HG03175 (cell line): ENCODE data around the gene DNAJC5.
"Not testable (repeated sequence)": the region's sequence is repeated elsewhere in the genome, so short reads cannot be mapped to it uniquely, and the experiment has no call there.

ENCODE experiments used
- ATAC-seq: cut with Tn5 transposase; IDR thresholded peaks from one replicate; pipeline ENCODE4 v1.9.1; 2021; ENCODE audit warnings: mild to moderate bottlenecking, moderate library complexity; ENCODE audit not compliant: unreplicated experiment

Gene DNAJC5

GRCh38 chr20:63903796-63904561, 9.1 kb downstream of the DNAJC5 start:
- no peak for ATAC-seq

GRCh38 chr20:63908008-63908682, 13.2 kb downstream of the DNAJC5 start:
- no peak for ATAC-seq

GRCh38 chr20:63911176-63911575, 16.2 kb downstream of the DNAJC5 start:
- no peak for ATAC-seq

GRCh38 chr20:63913768-63914167, 18.8 kb downstream of the DNAJC5 start:
- no peak for ATAC-seq

GRCh38 chr20:63915471-63915870, 20.5 kb downstream of the DNAJC5 start:
- no peak for ATAC-seq

GRCh38 chr20:63916371-63916939, 21.5 kb downstream of the DNAJC5 start:
- not testable (repeated sequence) for ATAC-seq

GRCh38 chr20:63917811-63918210, 22.9 kb downstream of the DNAJC5 start:
- no peak for ATAC-seq

GRCh38 chr20:63919130-63919529, 24.2 kb downstream of the DNAJC5 start:
- no peak for ATAC-seq

- ATAC-seq: no peak
Observed at GRCh38 chr20:63920226-63920625, 25.3 kb downstream of the DNAJC5 start.

GRCh38 chr20:63923651-63924050, 28.7 kb downstream of the DNAJC5 start:
- ATAC-seq: no peak

GRCh38 chr20:63924241-63924640, 29.3 kb downstream of the DNAJC5 start:
- no peak for ATAC-seq

- ATAC-seq: no peak
Observed at GRCh38 chr20:63926298-63926697, 31.4 kb downstream of the DNAJC5 start.

GRCh38 chr20:63929071-63929470, 34.1 kb downstream of the DNAJC5 start:
- ATAC-seq: no peak

GRCh38 chr20:63929473-63929883, 34.6 kb downstream of the DNAJC5 start:
- ATAC-seq: not testable (repeated sequence)

GRCh38 chr20:63930971-63931553, 36.1 kb downstream of the DNAJC5 start:
- ATAC-seq: no peak

- no peak for ATAC-seq
Observed at GRCh38 chr20:63931735-63932134, 36.8 kb downstream of the DNAJC5 start.

- no peak for ATAC-seq
Observed at GRCh38 chr20:63932606-63933160, 37.8 kb downstream of the DNAJC5 start.

- ATAC-seq: no peak
Observed at GRCh38 chr20:63933646-63934045, 38.7 kb downstream of the DNAJC5 start.

- no peak for ATAC-seq
Observed at GRCh38 chr20:63934271-63935068, 39.5 kb downstream of the DNAJC5 start.

- ATAC-seq: no peak
Observed at GRCh38 chr20:63935447-63935846, 40.5 kb downstream of the DNAJC5 start.

GRCh38 chr20:63937596-63937995, 42.7 kb downstream of the DNAJC5 start:
- no peak for ATAC-seq
